Fibroblast of lung (primary cell): Measurements from ENCODE around the gene ABCC9.

Experiments used
- EZH2 ChIP-seq: IDR thresholded peaks from 2 replicates; pipeline ENCODE4 v1.5.1; 2012; ENCODE audit warnings: low read length, control low read depth, mild to moderate bottlenecking; ENCODE audit errors: missing control alignments
- TF ChIP-seq, protein P1 (sequence below), 2 donors: IDR thresholded peaks in 1 of 2; conservative IDR thresholded peaks in 1 of 2; 1 replicate in 1 of 2; 2 replicates in 1 of 2; pipeline ENCODE4 v1.5.1; 2011 to 2012; ENCODE audit warnings: low read length in 2 of 2, control low read depth in 1 of 2, inconsistent platforms in 1 of 2, low read depth in 1 of 2, mild to moderate bottlenecking in 1 of 2

DNA sequence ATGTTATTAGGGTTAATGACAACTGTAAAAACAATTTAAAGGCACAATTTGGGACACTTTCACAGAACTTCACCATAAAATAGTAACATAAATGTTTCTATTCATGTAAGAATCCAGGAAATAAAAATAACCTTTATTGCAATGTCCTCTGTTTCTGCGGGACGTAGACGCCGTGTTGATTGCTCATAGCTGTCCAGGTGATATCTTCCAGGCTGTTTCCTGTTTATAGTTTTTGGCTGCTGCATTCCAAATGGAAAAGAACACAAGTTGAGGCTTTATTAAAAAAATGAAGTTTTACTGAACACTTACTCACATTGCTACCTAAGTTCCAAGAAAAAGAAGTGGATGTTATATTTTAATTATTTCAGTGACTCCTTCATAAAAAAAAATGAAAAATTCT, 58.6 kb downstream of the ABCC9 start:
- TF ChIP-seq, protein P1, sequence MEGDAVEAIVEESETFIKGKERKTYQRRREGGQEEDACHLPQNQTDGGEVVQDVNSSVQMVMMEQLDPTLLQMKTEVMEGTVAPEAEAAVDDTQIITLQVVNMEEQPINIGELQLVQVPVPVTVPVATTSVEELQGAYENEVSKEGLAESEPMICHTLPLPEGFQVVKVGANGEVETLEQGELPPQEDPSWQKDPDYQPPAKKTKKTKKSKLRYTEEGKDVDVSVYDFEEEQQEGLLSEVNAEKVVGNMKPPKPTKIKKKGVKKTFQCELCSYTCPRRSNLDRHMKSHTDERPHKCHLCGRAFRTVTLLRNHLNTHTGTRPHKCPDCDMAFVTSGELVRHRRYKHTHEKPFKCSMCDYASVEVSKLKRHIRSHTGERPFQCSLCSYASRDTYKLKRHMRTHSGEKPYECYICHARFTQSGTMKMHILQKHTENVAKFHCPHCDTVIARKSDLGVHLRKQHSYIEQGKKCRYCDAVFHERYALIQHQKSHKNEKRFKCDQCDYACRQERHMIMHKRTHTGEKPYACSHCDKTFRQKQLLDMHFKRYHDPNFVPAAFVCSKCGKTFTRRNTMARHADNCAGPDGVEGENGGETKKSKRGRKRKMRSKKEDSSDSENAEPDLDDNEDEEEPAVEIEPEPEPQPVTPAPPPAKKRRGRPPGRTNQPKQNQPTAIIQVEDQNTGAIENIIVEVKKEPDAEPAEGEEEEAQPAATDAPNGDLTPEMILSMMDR (conservative IDR thresholded peaks at IDR 0.05 in 1 of 2, IDR thresholded peaks at IDR 0.05 in 1 of 2; ENCODE audit: low read depth in 1 of 2, low read length in 2 of 2): no peak
- TF ChIP-seq EZH2: no peak
